Mesothelial cell of epicardium (in vitro differentiated cells): Measurements from ENCODE around the gene CNTN4. TPM values are rescaled to one million over a fixed set of nuclear protein-coding genes. Genes with fewer than 3 reads are reported as not detected.
"Not testable (repeated sequence)": the region's sequence is repeated elsewhere in the genome, so short reads cannot be mapped to it uniquely, and the experiment has no call there.

ENCODE experiments used
- DNase-seq, 2 experiments: peaks; one replicate each; pipeline ENCODE4 v3.0.0; 2021; ENCODE audit warnings: low spot score in 2 of 2; ENCODE audit not compliant: unreplicated experiment in 2 of 2
- H3K27ac Mint-ChIP-seq: 2 replicates; pipeline ENCODE4 v1.8.0; 2021; ENCODE audit warnings: mixed read lengths
- H3K27me3 Mint-ChIP-seq: 2 replicates; pipeline ENCODE4 v1.8.0; 2021; ENCODE audit warnings: low read depth, mixed read lengths
- H3K36me3 Mint-ChIP-seq: 2 replicates; pipeline ENCODE4 v1.8.0; 2021; ENCODE audit warnings: mixed read lengths
- H3K4me1 Mint-ChIP-seq: 2 replicates; pipeline ENCODE4 v1.8.0; 2021; ENCODE audit warnings: mixed read lengths
- H3K4me3 Mint-ChIP-seq: 2 replicates; pipeline ENCODE4 v1.8.0; 2021; ENCODE audit warnings: mild to moderate bottlenecking, moderate library complexity, mixed read lengths
- H3K9me3 Mint-ChIP-seq: 2 replicates; pipeline ENCODE4 v1.8.0; 2021; ENCODE audit warnings: mixed read lengths
- CTCF ChIP-seq: fragments of 200-600 bp; sonication (generic); IDR thresholded peaks from one replicate; pipeline ENCODE4 v1.5.0; 2021; ENCODE audit warnings: antibody characterized with exemption; ENCODE audit not compliant: unreplicated experiment
- total RNA-seq: library from RNA; stranded (reverse); gene quantifications from 3 replicates; pipeline ENCODE4 v1.2.1, GENCODE V29; 2021

Gene CNTN4
- total RNA-seq, 1 donor from 2014 or later: 68.9 TPM

DNA sequence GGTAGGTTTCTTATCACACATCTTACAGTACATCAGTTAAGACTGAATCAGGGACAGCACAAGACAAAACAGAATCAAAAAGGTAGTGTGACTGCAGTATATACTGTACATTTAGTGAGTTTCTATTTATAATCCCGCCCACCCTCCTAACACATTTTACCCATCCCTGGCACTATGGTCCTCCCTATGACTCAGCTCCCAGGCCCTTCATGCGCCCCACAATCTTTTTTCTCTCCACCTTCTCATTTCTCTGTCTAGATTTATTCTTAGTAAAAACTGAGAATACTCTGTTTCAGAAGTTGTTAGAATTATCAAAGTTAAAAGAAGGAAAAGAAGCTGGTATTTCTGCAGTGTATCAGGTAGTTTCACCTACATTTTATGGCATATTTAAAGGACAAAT is 427.3 kb downstream of the CNTN4 start:
- H3K36me3 Mint-ChIP-seq: no peaks in the 10 kb centered on the region
- no peak for TF ChIP-seq CTCF
- H3K27ac Mint-ChIP-seq: no peak overlapping the region
- no peaks in the 10 kb centered on the region for H3K27me3 Mint-ChIP-seq
- DNase-seq: no peak
- peaks cover 12% of the 10 kb centered on the region for H3K4me1 Mint-ChIP-seq
- no peak overlapping the region for H3K4me3 Mint-ChIP-seq
- H3K9me3 Mint-ChIP-seq: peaks cover 8% of the 10 kb centered on the region

GRCh38 chr3:2526926-2527325 is 428.3 kb downstream of the CNTN4 start:
- H3K4me1 Mint-ChIP-seq: peaks cover 16% of the 10 kb centered on the region
- H3K4me3 Mint-ChIP-seq: no peak overlapping the region
- DNase-seq: no peak
- no peaks in the 10 kb centered on the region for H3K36me3 Mint-ChIP-seq
- peaks cover 8% of the 10 kb centered on the region for H3K9me3 Mint-ChIP-seq
- no peak overlapping the region for H3K27ac Mint-ChIP-seq
- H3K27me3 Mint-ChIP-seq: no peaks in the 10 kb centered on the region
- TF ChIP-seq CTCF: no peak

GRCh38 chr3:2527328-2527727 is 428.7 kb downstream of the CNTN4 start:
- Mint-ChIP-seq H3K27ac (peak overlapping the region; percentile 23), H3K4me1 (peaks cover 16% of the 10 kb centered on the region)
- not testable (repeated sequence) for H3K4me3 Mint-ChIP-seq, DNase-seq, H3K36me3 Mint-ChIP-seq, H3K27me3 Mint-ChIP-seq, H3K9me3 Mint-ChIP-seq

DNA sequence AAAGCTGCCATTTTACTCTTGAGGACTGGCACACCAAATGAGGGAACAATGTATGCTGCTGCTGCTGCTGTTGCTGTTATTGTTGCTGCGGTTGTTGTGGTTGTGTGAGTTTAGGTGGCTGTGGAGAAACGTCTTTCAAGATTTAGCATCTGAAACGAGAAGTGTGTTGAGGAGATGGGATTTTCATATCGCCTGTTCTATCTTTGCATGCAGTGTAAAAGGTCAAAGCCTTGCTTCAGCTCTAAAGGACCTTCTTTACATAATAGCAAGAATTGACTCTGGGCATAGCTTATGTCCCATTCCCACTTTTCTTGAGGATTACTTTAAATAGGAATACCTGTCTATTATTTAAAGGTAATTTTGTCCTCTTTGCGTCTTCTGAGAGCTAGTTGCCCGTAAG is 436.1 kb downstream of the CNTN4 start:
- DNase-seq, H3K36me3 Mint-ChIP-seq, H3K27ac Mint-ChIP-seq, H3K4me3 Mint-ChIP-seq, H3K4me1 Mint-ChIP-seq, H3K9me3 Mint-ChIP-seq, H3K27me3 Mint-ChIP-seq: not testable (repeated sequence)

- Mint-ChIP-seq H3K4me1 (peaks cover 4% of the 10 kb centered on the region), H3K27me3 (no peaks in the 10 kb centered on the region), H3K36me3 (no peaks in the 10 kb centered on the region), H3K4me3 (no peak overlapping the region), H3K27ac (no peak overlapping the region), H3K9me3 (no peaks in the 10 kb centered on the region)
- DNase-seq: no peak
- no peak for TF ChIP-seq CTCF
Measured at GRCh38 chr3:2535206-2535605, 436.5 kb downstream of the CNTN4 start.

- H3K9me3 Mint-ChIP-seq: no peaks in the 10 kb centered on the region
- H3K4me1 Mint-ChIP-seq: peaks cover 3% of the 10 kb centered on the region
- H3K36me3 Mint-ChIP-seq: no peaks in the 10 kb centered on the region
- no peak overlapping the region for H3K4me3 Mint-ChIP-seq
- no peaks in the 10 kb centered on the region for H3K27me3 Mint-ChIP-seq
- no peak for TF ChIP-seq CTCF
- no peak overlapping the region for H3K27ac Mint-ChIP-seq
- no peak for DNase-seq
Measured at GRCh38 chr3:2536575-2536974, 437.9 kb downstream of the CNTN4 start.

- H3K9me3 Mint-ChIP-seq: peaks cover 8% of the 10 kb centered on the region
- DNase-seq: no peak
- no peak for TF ChIP-seq CTCF
- peaks cover 8% of the 10 kb centered on the region for H3K36me3 Mint-ChIP-seq
- H3K4me3 Mint-ChIP-seq: no peak overlapping the region
- no peak overlapping the region for H3K27ac Mint-ChIP-seq
- no peaks in the 10 kb centered on the region for H3K4me1 Mint-ChIP-seq
- H3K27me3 Mint-ChIP-seq: no peaks in the 10 kb centered on the region
Measured at GRCh38 chr3:2540115-2540514, 441.4 kb downstream of the CNTN4 start.
